Measurements from ENCODE around the gene EBF3. TPM values are rescaled to one million over a fixed set of nuclear protein-coding genes. Genes with fewer than 3 reads are reported as not detected.

EBF3 gene
- total RNA-seq, 3 donors from 2014 or later, result not detected

DNA sequence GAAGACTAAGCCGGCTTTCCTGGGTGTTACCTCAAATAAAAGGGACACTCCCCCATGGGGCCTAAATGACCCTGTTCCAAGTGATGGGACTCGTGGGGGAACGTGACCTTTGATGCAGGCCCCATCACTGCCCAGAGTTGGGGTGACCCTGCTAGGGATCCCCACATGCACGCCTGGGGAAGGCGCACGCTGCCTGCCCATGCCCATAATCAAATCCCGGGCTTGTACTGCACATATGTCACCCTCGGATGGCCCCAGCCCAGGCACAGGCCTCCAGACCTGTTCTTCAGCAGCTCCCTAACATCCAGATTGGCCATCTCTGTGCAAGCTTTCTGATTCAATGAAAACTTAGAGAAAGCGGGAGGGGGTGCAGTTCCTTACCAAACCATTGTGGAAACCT is 14.7 kb downstream of the EBF3 start:
- Mint-ChIP-seq H3K36me3 (ENCODE audit: insufficient read depth) (no peaks in the 10 kb centered on the region), H3K4me3 (no peak overlapping the region), H3K27me3 (ENCODE audit: low read depth) (peaks cover 53% of the 10 kb centered on the region), H3K4me1 (ENCODE audit: low read depth) (no peaks in the 10 kb centered on the region), H3K9me3 (no peaks in the 10 kb centered on the region)
- ATAC-seq (no peak), DNase-seq (no peak)

DNA sequence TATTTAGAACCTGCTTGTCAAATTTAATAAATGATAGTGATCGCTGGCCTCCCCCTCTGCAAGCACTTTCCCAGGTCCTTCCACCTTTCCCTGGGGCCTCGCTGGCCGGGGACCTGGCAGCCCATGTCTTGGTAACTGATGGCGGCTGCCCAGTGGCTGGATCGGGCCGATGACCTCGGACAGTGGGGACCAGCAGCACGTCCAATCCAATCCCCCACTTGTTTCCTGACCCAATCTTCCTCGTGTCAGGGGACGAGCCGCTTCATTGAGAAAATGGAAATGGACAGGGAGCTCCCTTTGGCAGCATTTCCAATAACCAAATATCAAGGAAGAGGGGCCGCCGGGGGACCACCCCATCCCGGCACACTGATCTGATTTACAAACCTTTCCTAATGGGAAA is 17.2 kb downstream of the EBF3 start:
- DNase-seq (no peak), ATAC-seq (no peak)
- Mint-ChIP-seq H3K4me3 (no peak overlapping the region), H3K9me3 (no peaks in the 10 kb centered on the region), H3K27me3 (ENCODE audit: low read depth) (peaks cover 41% of the 10 kb centered on the region), H3K4me1 (ENCODE audit: low read depth) (no peaks in the 10 kb centered on the region), H3K36me3 (ENCODE audit: insufficient read depth) (no peaks in the 10 kb centered on the region)

- no peaks in the 10 kb centered on the region for H3K36me3 Mint-ChIP-seq (ENCODE audit: insufficient read depth)
- H3K4me3 Mint-ChIP-seq, result no peak overlapping the region
- no peak for DNase-seq
- ATAC-seq, result no peak
- peaks cover 35% of the 10 kb centered on the region for H3K27me3 Mint-ChIP-seq (ENCODE audit: low read depth)
- no peaks in the 10 kb centered on the region for H3K9me3 Mint-ChIP-seq
- H3K4me1 Mint-ChIP-seq (ENCODE audit: low read depth), result no peaks in the 10 kb centered on the region
These were observed 17.9 kb downstream of the EBF3 start for GRCh38 chr10:129945941-129946760.

- no peaks in the 10 kb centered on the region for H3K4me1 Mint-ChIP-seq (ENCODE audit: low read depth)
- H3K9me3 Mint-ChIP-seq, result no peaks in the 10 kb centered on the region
- no peak for DNase-seq
- H3K36me3 Mint-ChIP-seq (ENCODE audit: insufficient read depth), result no peaks in the 10 kb centered on the region
- no peak overlapping the region for H3K4me3 Mint-ChIP-seq
- H3K27me3 Mint-ChIP-seq (ENCODE audit: low read depth), result peaks cover 31% of the 10 kb centered on the region
- no peak for ATAC-seq
These were observed 18.5 kb downstream of the EBF3 start for GRCh38 chr10:129945526-129945925.

DNA sequence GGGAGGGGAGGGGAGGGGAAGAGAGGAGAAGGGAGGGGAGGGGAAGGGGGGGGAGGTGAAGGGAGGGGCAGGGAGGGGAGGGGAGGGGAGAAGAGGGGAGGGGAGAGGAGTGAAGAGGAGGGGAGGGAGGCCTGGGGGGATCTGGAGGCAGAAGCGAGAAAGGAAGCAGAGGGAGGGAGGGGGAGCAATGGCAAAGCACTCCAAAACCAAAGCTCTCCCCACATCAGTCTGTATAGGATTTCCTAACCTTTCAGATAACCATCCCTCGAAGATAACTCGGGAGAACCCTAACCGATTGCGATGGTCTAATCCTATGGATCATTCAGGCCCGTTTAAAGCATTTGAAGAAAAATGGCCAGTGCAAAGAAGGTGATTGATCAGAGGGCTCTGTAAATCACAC is 19.0 kb downstream of the EBF3 start:
- H3K9me3 Mint-ChIP-seq, result no peaks in the 10 kb centered on the region
- no peak for DNase-seq
- no peak overlapping the region for H3K4me3 Mint-ChIP-seq
- H3K36me3 Mint-ChIP-seq (ENCODE audit: insufficient read depth), result no peaks in the 10 kb centered on the region
- H3K27me3 Mint-ChIP-seq (ENCODE audit: low read depth), result peaks cover 30% of the 10 kb centered on the region
- no peaks in the 10 kb centered on the region for H3K4me1 Mint-ChIP-seq (ENCODE audit: low read depth)
- no peak for ATAC-seq

DNA sequence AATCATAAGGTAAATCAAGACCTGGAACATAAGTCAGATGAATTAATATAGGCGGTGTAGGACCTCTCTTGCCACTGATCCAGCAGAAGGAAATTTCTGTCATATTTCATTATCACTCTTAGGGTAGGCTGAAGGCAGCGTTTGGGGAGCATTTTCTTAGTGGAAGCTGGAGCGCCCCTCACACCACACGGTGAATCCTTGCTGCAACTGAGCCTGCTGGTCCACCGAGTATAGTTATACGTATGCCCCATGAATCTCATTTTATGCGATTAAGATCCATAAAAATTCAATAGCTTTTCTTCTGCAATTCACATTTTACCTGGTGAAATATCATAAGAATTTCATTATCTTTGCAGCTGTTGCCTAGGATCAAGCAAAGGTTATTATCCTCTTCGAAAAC is 19.6 kb downstream of the EBF3 start:
- ATAC-seq (no peak), DNase-seq (no peak)
- no peak overlapping the region for H3K4me3 Mint-ChIP-seq
- no peaks in the 10 kb centered on the region for H3K4me1 Mint-ChIP-seq (ENCODE audit: low read depth)
- peaks cover 31% of the 10 kb centered on the region for H3K27me3 Mint-ChIP-seq (ENCODE audit: low read depth)
- no peaks in the 10 kb centered on the region for H3K9me3 Mint-ChIP-seq
- no peaks in the 10 kb centered on the region for H3K36me3 Mint-ChIP-seq (ENCODE audit: insufficient read depth)

GRCh38 chr10:129942936-129943715 is 20.9 kb downstream of the EBF3 start:
- H3K4me1 Mint-ChIP-seq (ENCODE audit: low read depth), result no peaks in the 10 kb centered on the region
- peaks cover 24% of the 10 kb centered on the region for H3K27me3 Mint-ChIP-seq (ENCODE audit: low read depth)
- H3K9me3 Mint-ChIP-seq, result no peaks in the 10 kb centered on the region
- DNase-seq, result no peak
- H3K4me3 Mint-ChIP-seq, result no peak overlapping the region
- ATAC-seq, result no peak
- H3K36me3 Mint-ChIP-seq (ENCODE audit: insufficient read depth), result no peaks in the 10 kb centered on the region

- Mint-ChIP-seq H3K9me3 (no peaks in the 10 kb centered on the region), H3K36me3 (ENCODE audit: insufficient read depth) (no peaks in the 10 kb centered on the region), H3K4me3 (no peak overlapping the region), H3K4me1 (ENCODE audit: low read depth) (no peaks in the 10 kb centered on the region), H3K27me3 (ENCODE audit: low read depth) (peaks cover 20% of the 10 kb centered on the region)
- no peak for DNase-seq
- ATAC-seq, result no peak
These were observed 21.7 kb downstream of the EBF3 start for GRCh38 chr10:129942391-129942790.

- no peaks in the 10 kb centered on the region for H3K4me1 Mint-ChIP-seq (ENCODE audit: low read depth)
- H3K27me3 Mint-ChIP-seq (ENCODE audit: low read depth), result peaks cover 20% of the 10 kb centered on the region
- no peaks in the 10 kb centered on the region for H3K9me3 Mint-ChIP-seq
- no peak for DNase-seq
- H3K4me3 Mint-ChIP-seq, result no peak overlapping the region
- ATAC-seq, result no peak
- no peaks in the 10 kb centered on the region for H3K36me3 Mint-ChIP-seq (ENCODE audit: insufficient read depth)
These were observed 22.1 kb downstream of the EBF3 start for GRCh38 chr10:129942019-129942277.

DNA sequence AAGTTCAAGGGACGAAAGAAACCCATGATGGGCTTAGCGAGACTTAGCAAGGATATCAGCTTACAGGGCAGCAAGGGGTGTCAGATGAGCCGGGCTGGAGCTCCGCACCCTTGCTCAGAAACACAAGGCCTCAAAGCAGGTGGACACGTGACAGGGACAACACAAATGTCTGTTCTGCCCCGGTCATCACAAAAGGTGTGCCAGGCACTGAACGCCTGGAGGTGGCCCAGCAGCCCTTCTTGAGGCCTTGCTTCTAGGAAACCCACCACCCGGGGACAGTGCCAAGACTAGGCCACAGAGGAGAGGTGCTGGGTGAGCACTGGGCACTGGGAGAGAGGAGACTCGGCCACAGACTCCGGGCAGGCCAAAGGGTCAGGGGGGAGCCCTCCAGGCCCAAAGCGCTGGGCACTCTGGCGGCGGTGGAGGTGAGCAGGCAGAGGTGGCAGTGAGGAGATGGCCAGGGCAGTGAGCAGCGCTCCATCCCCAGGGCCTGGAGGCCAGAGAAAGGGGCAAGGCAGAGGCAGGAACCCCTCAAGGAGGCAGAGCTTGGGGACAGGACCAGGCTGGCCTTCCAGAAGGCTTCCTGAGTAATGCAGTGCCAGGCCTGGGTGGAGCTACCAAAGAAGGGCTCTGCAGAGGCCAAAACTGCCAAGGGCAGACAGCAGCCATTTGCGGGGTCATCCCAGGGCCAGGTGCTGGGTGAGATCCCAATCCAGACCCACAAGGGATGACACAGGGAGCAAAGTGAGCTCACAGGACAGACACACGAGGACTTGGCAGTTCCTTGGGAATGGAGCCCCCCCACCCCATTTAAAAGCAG is 22.7 kb downstream of the EBF3 start:
- H3K9me3 Mint-ChIP-seq, result no peaks in the 10 kb centered on the region
- no peak overlapping the region for H3K4me3 Mint-ChIP-seq
- H3K36me3 Mint-ChIP-seq (ENCODE audit: insufficient read depth), result no peaks in the 10 kb centered on the region
- no peaks in the 10 kb centered on the region for H3K4me1 Mint-ChIP-seq (ENCODE audit: low read depth)
- ATAC-seq, result no peak
- peaks cover 15% of the 10 kb centered on the region for H3K27me3 Mint-ChIP-seq (ENCODE audit: low read depth)
- no peak for DNase-seq

- ATAC-seq, result no peak
These were observed 23.4 kb downstream of the EBF3 start for GRCh38 chr10:129940617-129941198.

GRCh38 chr10:129939416-129940275 is 24.4 kb downstream of the EBF3 start:
- H3K4me1 Mint-ChIP-seq (ENCODE audit: low read depth), result no peaks in the 10 kb centered on the region

More at GRCh38 chr10:129940617-129941198, 23.4 kb downstream of the EBF3 start:
- peaks cover 10% of the 10 kb centered on the region for H3K27me3 Mint-ChIP-seq (ENCODE audit: low read depth)
- no peak for DNase-seq
- H3K36me3 Mint-ChIP-seq (ENCODE audit: insufficient read depth), result no peaks in the 10 kb centered on the region
- H3K4me1 Mint-ChIP-seq (ENCODE audit: low read depth), result no peaks in the 10 kb centered on the region
- no peaks in the 10 kb centered on the region for H3K9me3 Mint-ChIP-seq
- no peak overlapping the region for H3K4me3 Mint-ChIP-seq

GRCh38 chr10:129938460-129938859 is 25.6 kb downstream of the EBF3 start:
- Mint-ChIP-seq H3K4me1 (ENCODE audit: low read depth) (no peaks in the 10 kb centered on the region), H3K4me3 (no peak overlapping the region), H3K27me3 (ENCODE audit: low read depth) (peaks cover 6% of the 10 kb centered on the region), H3K36me3 (ENCODE audit: insufficient read depth) (no peaks in the 10 kb centered on the region), H3K9me3 (no peaks in the 10 kb centered on the region)
- DNase-seq (no peak), ATAC-seq (no peak)

More at GRCh38 chr10:129939416-129940275, 24.4 kb downstream of the EBF3 start:
- DNase-seq, result no peak
- Mint-ChIP-seq H3K4me3 (no peak overlapping the region), H3K9me3 (no peaks in the 10 kb centered on the region), H3K36me3 (ENCODE audit: insufficient read depth) (no peaks in the 10 kb centered on the region), H3K27me3 (ENCODE audit: low read depth) (peaks cover 8% of the 10 kb centered on the region)
- ATAC-seq, result no peak
